Ovary (tissue), 3 donors: ENCODE results near the gene SUSD6.

Experiments used
- CTCF ChIP-seq, 3 donors: fragments of 450-650 bp in 2 of 3; fragments of 200-600 bp in 1 of 3; IDR thresholded peaks; one replicate each; pipeline versions ENCODE4 v1.5.1 to v1.8.0; 2016 to 2022; ENCODE audit warnings: antibody characterized with exemption in 3 of 3, mild to moderate bottlenecking in 1 of 3
- POLR2A ChIP-seq: fragments of 450-650 bp; IDR thresholded peaks from one replicate; pipeline ENCODE4 v1.6.1; 2017; ENCODE audit warnings: antibody characterized with exemption, mild to moderate bottlenecking, moderate library complexity
- donor health status: DM: no; HTN: no; CAD: no.

DNA sequence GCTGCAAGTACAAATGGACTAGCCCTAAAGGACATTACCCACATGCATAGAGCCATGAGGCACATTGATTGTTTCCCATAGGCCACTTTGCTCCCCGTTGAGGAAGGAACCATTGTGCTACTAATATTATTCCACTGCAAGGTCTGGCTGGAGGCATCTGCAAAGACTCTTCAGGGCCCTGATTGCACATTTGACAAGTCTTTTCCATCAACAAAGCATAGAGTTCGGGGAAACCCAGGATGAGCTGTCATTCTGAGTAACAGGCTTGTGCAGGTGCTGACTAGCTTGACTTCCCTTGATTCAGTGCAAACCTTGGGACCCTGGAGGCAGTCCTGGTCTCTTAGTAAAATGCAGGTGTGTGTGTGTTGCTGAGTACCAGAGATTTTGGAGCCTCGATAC, 73.8 kb downstream of the SUSD6 start:
- TF ChIP-seq CTCF (IDR thresholded peaks at IDR 0.05) (no peak), POLR2A (no peak)
